GM20431 (cell line): ENCODE results near the gene DUSP14.
"Not testable (repeated sequence)": the region's sequence is repeated elsewhere in the genome, so short reads cannot be mapped to it uniquely, and the experiment has no call there.

Experiments used
- in situ Hi-C: fragments of 300-500 bp; cut with MseI, MboI; formaldehyde crosslinking; loops from one replicate; pipeline ENCODE4 v1.15.0; 2020; ENCODE audit warnings: low sequenced_read_pairs; ENCODE audit not compliant: unreplicated experiment

DUSP14 gene, protein sequence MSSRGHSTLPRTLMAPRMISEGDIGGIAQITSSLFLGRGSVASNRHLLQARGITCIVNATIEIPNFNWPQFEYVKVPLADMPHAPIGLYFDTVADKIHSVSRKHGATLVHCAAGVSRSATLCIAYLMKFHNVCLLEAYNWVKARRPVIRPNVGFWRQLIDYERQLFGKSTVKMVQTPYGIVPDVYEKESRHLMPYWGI

GRCh38 chr17:37489197-37490001, at the start of gene DUSP14:
Gene DUSP14, plus strand, starts transcription at chr17:37489891. Its CDS starts 22,382 bp downstream, at chr17:37512273.
- in situ Hi-C loops = no loop called here

GRCh38 chr17:37440424-37440823, 49.3 kb upstream of the DUSP14 start:
- in situ Hi-C loops = no loop called here

DNA sequence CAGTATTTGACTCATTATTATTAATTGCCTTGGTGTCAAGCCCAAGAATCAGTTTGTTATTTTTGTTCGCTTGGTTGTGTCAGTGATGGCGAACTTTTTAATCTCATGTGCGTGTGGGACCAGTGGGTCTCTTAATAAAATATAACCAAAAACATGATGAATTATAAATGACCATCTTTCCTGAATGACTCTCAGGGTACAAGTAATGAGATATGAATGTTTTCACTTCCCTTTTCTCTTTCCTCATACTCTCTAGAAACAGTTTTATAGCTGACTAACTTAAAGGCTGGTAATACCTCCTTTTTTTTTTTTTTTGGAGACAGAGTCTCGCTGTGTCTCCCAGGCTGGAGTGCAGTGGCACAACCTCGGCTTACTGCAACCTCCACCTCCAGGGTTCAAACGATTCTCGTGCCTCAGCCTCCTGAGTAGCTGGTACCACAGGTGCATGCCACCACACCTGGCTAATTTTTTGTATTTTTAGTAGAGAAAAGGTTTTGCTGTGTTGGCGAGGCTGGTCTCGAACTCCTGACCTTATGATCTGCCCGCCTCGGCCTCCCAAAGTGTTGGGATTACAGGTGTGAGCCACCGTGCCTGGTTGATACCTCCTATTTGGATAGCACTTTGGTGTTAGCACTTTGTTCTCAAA, 48.2 kb upstream of the DUSP14 start:
- in situ Hi-C loops = not testable (repeated sequence)

DNA sequence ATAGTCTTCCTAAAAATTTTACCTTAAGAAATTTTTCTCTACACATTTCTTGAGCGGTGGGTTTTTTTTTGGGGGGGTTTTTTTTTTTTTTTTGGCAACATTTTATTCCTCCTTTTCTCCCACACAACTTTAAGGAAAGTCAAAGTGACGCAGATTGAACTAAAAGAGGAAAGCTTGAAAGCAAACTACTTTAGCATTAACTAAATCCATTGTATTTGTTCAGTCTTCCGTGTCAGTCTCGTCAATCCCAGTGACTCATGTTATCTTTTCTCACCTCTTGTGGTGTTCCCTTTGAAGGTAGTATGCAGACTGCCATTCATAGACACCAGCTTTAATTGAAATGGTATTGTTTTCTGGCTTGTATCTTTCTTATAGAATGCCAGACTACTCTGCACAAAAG, 43.7 kb upstream of the DUSP14 start:
- in situ Hi-C loops = no loop called here

GRCh38 chr17:37447641-37448040, 42.0 kb upstream of the DUSP14 start:
- in situ Hi-C loops = no loop called here

GRCh38 chr17:37450112-37450511, 39.6 kb upstream of the DUSP14 start:
- in situ Hi-C loops = no loop called here

GRCh38 chr17:37457801-37458200, 31.9 kb upstream of the DUSP14 start:
- in situ Hi-C loops = not testable (repeated sequence)

- in situ Hi-C loops = no loop called here
Observed at GRCh38 chr17:37458805-37459204, 30.9 kb upstream of the DUSP14 start.

GRCh38 chr17:37461668-37462067, 28.0 kb upstream of the DUSP14 start:
- in situ Hi-C loops = no loop called here

- in situ Hi-C loops = no loop called here
Observed at GRCh38 chr17:37462492-37462891, 27.2 kb upstream of the DUSP14 start.

GRCh38 chr17:37463039-37463438, 26.7 kb upstream of the DUSP14 start:
- in situ Hi-C loops = no loop called here

DNA sequence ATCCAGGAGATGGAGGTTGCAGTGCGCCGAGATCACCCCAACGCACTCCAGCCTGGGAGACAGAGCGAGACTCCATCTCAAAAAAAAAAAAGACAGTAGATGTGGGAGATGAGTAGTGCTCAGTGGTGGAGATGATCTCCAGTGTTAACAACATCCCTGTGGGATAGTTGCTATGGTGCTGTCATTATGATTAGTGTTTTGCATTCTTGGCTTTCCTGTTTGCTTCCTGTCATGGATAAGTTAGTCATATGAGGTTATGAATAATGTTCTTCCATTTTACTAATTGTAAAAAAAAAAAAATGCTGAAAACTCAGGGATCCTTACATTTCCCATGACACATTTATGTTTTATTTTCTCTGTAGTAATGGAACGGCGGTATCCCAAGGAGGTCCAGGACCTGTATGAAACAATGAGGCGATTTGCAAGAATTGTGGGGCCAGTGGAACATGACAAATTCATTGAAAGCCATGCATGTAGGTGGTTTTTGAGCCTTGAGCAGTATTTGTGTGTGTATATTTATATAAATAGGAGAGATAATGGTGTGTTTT, 24.5 kb upstream of the DUSP14 start:
- in situ Hi-C loops = no loop called here

GRCh38 chr17:37466471-37466870, 23.2 kb upstream of the DUSP14 start:
- in situ Hi-C loops = no loop called here

- in situ Hi-C loops = no loop called here
Observed at GRCh38 chr17:37470181-37470580, 19.5 kb upstream of the DUSP14 start.

- in situ Hi-C loops = no loop called here
Observed at GRCh38 chr17:37475731-37476420, 13.8 kb upstream of the DUSP14 start.

GRCh38 chr17:37476431-37477120, 13.1 kb upstream of the DUSP14 start:
- in situ Hi-C loops = no loop called here

DNA sequence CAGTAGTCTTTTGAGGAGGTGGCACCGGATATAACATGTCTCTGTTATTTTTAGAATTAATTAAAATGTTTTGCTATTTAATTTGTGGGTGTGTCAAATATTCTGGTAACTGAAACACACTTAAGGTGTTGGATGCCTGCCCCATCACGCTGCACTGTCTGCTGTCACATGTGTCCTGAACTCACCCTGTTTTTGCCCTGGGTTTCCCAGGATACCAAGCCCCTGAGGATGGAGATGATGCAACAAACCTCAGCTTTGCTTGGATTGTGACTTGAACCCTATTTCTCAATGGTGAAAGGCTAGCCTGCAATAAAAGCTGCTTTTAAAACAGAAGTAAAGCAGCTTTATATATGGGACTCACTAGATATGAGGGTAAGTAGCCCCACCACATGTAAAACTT, 11.5 kb upstream of the DUSP14 start:
- in situ Hi-C loops = no loop called here

DNA sequence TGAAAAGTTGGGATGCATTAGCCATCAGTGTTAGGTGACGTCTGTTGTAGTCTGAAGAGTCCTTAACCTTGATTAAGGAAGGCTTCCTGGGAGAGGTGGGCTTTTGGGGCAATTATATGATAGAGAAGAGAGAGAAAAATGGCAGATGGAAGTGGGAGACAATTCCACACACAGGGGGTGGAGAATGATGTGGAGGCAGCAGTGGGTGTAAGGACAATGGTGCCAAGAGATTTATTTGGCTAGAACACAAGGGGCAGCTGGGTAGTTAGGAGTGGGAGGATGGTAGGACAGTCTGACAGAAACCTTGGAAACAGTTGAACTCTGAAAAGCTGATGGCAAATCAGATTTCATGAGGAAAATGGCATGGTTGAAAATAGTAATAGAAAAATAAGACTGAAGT, 10.7 kb upstream of the DUSP14 start:
- in situ Hi-C loops = no loop called here

GRCh38 chr17:37480427-37480826, 9.3 kb upstream of the DUSP14 start:
- in situ Hi-C loops = no loop called here
